ENCODE data around the gene SCLY.

The SCLY gene

DNA sequence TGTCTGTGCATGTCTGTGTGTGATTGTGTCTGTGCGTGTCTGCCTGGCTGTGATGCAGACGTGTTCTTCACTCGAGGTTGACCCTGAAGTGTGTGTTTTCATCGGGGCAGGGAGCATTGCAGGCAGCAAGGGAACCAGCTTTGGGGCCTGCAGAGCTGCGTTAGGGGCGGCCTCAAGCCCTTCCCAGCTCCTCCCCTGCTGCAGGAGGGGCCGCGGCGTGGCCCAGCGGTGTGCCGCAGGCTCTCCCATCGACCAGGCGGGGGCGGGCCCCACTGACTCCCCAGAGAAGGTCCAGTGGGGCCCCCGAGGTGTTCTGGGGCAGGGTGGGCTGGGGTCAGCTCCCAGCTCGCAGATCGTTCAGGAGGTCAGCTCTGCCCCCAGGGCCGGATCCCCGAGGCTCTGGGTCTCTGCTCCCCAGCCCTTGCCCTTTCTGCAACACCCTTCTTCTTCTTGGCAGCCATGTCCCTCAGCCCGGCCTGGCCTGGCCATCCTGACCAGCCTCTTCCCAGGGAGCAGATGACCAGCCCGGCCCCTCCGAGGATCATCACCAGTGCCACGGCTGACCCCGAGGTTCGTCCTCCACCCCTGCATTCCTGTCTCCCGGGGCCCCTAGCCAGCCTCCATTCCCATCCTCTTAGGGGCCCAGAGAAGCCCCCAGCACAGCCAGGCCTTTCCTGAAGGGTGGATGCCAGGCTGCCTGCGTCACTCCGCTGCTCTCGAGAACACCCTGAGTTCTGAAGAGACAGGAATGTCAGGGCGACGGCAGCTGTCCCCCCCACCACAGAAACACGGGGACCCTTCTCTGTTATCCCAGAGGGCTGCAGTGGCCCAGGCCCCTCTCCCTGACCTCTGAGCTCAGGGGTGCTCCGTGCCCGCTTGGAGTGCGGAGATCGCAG is 66.6 kb downstream of the SCLY start:
- peak; percentile 81 for DNase-seq (ENCODE audit: low spot score)

DNA sequence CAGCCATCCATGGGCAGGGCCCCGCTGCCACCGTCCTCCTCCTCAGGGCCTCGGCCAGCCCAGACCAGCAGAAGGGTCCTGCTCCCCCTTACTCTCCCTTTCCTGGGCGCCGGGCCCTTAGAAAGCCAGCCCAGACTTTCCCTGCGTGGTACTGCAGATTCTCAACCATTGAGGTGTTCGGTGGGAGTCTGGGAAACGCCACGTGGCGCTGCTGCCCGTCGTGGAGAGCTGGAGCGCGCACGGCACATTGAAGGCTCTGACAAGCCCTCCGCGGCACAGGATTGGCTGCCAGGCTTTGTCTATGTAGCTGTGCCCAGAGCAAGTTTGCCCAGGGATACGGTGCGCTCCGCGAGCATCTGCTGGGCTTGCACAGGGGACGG is 67.2 kb downstream of the SCLY start:
- no peak for DNase-seq (ENCODE audit: low spot score)

DNA sequence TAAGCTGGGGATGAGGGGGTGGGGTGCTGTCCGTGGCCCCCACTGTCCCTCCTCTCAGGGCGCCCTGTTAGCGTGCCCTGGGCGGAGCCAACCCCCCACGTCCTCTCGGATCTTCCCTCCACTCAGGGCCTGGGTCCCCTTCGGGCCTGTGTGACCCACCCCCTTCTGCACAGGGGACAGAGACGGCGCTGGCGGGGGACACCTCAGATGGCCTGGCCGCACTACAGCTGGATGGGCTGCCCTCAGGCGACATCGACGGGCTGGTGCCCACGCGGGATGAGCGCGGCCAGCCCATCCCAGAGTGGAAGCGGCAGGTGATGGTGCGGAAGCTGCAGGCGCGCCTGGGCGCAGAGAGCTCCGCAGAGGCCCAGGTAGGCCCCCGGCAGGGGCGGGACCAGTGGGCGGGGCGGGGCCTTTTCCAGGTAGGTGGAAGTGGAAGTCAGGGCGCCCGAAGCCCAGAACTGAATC is 67.8 kb downstream of the SCLY start:
- no peak for DNase-seq (ENCODE audit: low spot score)

DNA sequence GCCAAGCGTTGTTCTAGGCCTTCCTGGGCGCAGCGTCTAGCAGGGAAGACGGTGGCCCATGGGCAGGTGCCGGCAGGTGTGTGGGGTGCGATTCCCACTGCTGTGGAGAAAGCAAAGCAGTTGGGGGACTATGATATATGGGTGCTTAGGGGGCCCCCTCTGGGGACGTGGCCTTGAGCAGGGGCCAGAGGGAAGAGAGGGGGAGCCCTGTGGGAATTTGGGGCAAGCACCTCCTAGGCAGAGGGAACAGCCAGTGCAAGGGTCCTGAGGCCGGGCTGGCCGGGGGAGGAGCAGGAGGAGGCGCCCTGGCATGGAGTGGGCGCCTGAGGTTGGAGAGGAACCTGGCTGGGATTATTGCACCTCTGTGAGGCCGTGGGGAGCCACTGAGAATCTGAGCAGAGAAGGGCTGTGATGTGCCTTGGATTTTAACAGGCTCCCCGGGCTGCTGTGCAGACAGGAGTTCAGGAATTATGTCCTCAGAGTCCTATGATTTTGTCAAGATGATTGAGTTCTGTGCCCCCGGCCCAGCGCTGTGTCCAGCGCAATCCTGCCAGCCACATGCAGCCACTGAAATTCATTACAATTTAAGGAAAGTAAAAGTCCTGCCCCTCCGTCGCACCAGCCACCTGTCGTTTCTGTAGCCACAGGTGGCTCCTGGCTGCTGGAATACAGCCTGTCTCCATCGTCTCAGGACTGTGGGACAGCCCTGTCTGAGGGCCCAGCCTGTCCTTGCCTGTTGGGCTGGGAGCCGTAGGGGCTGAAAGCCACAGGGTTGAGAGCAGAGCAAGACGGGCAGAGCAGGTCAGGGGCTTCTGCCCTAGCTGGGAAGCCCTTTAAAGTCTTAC is 68.6 kb downstream of the SCLY start:
- DNase-seq (ENCODE audit: low spot score): no peak

DNA sequence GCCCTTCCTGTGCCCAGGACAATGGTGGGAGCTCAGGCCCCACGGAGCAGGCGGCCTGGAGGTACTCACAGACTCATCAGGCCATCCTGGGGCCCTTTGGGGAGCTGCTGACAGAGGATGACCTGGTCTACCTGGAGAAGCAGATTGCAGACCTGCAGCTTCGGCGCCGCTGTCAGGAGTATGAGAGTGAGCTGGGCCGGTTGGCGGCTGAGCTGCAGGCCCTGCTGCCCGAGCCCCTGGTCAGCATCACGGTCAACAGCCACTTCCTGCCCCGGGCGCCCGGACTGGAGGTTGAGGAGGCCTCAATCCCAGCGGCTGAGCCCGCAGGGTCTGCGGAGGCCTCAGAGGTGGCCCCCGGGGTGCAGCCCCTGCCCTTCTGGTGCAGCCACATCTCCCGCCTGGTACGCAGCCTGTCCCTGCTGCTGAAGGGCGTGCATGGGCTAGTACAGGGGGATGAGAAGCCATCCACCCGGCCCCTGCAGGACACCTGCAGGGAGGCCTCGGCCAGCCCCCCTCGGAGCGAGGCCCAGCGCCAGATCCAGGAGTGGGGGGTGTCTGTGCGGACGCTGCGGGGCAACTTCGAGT is 69.4 kb downstream of the SCLY start:
- no peak for DNase-seq (ENCODE audit: low spot score)

DNA sequence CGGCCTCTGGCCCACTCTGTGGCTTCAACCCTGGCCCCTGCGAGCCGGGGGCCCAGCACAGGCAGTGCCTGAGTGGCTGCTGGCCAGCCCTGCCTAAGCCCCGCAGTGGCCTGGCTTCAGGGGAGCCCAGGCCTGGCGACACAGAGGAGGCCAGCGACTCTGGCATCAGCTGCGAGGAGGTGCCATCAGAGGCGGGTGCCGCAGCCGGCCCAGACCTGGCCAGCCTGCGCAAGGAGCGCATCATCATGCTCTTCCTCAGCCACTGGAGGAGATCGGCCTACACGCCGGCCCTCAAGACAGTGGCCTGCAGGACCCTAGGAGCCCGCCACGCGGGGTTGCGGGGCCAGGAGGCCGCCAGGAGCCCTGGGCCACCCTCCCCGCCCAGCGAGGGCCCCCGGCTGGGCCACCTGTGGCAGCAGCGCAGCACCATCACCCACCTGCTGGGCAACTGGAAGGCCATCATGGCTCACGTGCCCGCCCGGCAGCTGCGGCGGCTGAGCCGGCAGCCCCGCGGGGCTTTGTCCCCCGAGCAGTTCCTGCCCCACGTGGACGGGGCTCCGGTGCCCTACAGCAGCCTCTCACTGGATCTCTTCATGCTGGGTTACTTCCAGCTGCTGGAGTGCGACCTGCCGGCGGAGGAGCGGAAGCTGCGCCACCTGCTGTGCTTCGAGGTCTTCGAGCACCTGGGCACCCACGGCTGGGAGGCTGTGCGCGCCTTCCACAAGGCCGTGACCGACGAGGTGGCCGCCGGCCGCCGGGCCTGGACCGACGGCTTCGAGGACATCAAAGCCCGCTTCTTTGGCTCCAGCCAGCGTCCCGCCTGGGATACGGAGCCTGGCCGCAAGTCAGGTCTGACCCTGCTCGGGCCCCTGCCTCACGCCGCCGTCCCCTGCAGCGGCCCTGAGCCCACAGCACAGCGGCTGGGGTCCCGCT is 70.2 kb downstream of the SCLY start:
- no peak for DNase-seq (ENCODE audit: low spot score)

DNA sequence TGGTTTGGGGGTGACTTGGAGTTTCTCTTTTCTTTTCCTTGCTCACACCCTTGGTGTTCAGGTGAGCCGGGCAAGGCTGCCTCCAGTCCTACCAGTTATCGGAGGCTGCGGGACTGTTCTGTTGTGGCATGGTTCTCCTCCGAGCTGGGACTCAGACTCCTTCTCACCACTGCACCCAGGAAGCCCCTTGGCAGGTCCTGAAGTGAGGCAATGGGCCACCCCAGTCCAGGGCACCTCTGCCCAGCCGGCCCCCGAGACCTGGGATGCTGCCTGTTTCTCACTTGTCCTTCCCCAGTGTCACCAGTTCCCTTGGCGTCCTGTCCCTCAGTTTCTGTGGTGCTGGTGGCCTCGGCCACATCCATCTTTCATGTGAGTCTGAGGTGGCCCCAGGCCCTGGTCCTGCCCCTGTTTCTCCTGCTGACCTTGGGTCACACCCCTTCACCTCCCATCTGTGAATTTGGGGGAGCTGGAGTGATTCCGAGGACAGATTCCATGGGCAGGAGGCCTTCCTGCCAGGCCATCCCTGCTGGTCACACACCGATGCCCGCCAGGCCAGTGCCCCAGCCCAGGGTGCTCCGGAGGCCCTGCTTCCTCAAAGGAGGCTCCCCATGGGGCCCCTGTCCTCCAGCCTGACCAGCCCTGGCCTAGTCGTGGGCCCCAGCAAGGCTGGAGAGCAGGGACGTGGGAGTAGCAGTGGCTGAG is 71.1 kb downstream of the SCLY start:
- no peak for DNase-seq (ENCODE audit: low spot score)

DNA sequence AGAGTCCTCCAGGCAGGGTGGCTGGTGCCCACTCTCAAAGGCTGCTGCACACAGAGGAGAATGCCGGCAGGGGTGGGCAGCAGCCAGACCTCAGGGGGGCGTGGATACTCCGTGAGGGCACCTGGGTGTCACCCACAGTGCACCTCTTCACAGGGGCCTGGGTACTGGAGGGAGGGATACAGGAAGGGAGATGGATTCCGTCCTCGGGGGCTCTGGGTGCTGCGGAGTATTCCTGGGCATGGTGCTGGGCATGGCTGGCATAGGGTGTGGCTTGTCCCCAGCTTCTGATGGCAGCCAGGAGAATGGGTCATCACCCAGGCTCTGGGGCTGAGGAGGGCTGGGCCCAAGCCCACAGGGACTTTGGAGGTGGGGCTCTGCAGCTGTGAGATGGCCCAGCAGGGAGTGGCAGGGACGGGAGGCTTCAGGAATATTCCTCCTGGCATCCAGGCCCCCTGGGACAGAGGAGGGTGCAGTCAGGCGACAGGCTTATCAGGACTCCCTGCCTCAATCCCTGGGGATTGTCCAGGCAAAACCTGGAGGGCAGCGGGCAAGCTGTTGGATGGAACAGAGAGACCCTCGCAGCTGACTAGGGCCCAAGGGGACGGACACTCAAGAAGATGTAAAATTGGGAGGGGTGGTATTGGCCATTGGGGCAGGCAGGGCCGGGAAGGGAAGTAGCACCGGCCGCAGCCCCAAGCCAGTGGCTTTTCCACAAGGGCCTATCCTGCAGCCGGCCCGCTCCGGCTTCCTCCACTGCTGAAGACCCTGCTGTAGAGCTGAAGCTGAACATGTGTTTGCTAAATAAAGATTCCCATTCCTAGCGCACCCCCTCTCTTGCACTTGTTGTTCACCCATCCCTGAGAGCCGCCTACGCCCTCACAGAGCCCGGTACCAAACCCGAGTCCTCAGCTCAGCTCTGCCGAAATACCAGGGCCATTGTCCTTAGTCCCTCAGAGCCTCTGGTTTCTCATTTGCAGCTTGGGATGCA is 72.0 kb downstream of the SCLY start:
- no peak for DNase-seq (ENCODE audit: low spot score)

DNA sequence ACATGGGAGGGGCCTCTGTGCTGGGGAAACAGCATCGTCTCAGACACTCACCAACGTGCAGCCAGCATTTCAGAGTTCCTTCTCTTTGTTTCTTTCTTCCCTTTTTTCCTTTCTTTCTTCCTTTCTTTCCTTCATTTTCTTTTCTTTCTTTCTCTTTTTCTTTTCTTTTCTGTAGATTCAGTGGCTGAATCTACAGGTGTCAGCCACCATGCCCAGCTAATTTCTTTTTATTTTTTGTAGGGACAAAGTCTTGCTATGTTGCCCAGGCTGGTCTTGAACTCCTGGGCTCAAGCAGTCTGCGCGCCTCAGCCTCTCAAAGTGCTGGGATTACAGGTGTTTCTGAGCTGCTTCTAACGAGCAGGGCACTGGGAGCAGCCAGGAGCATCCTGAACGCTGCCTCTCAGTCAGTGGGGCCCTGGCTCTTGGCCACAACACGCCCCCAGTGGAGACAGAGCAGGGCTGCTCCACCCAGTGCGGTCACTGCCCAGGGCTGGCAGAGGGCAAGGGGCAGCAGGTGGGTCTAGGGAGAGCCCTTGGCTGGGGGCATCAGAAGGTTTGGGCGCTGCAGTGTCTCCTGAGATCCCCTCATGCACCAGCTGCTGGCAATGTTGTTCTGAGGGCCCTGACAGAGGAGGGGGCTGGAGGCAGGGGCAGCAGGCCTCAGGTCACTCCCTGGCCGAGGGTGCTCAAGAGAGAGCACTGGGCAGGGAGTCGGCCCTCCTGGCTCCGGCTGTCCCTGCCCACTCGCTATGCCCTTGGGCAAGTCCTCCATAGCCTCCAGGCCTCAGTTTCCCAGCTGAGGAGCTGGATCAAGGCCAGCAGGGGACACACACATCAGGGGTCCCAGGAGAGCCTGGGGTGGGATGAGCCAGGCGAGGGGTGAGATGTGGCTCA is 72.9 kb downstream of the SCLY start:
- no peak for DNase-seq (ENCODE audit: low spot score)

DNA sequence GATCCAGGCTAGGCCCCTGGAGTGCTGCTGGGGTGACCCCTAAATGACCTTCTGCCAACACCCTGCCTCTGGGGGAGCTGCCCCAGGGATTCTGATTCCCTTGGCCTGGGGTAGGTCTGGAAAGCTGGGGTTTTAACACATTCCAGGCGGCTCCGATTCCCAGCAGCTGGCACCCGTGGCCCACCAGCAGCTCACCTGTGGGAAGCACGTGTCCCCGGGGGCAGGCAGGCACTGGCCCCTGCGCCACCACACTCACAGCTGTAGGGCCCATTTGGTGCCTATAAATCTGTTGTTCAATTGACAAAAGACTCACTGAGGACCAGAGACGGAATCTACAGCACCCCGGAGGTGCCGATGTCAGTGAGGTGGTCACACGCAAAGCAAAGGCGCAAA is 73.6 kb downstream of the SCLY start:
- no peak for DNase-seq (ENCODE audit: low spot score)

DNA sequence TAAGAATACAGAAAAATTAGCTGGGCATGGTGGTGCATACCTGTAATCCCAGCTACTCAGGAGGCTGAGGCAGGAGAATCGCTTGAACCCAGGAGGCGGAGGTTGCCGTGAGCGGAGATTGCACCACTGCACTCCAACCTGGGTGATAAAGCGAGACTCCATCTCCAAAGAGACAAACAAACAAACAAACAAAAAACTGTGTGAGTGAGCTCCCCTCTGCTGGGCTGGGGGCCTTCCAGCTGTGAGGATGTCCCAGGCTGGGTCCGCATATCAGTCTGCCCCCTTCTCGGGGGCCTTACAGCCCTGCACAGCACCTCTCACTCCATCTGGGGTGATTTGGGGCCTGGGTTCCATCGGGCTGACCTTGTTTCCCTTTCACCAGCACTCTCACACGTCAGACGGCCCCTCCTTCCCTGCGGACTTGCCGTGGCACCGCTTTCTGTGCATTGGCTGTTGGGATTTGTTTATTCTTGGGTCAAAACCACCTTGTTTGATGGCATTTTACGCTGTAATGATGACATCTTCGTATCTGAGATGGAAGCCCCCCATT is 74.9 kb downstream of the SCLY start:
- DNase-seq (ENCODE audit: low spot score): no peak

DNA sequence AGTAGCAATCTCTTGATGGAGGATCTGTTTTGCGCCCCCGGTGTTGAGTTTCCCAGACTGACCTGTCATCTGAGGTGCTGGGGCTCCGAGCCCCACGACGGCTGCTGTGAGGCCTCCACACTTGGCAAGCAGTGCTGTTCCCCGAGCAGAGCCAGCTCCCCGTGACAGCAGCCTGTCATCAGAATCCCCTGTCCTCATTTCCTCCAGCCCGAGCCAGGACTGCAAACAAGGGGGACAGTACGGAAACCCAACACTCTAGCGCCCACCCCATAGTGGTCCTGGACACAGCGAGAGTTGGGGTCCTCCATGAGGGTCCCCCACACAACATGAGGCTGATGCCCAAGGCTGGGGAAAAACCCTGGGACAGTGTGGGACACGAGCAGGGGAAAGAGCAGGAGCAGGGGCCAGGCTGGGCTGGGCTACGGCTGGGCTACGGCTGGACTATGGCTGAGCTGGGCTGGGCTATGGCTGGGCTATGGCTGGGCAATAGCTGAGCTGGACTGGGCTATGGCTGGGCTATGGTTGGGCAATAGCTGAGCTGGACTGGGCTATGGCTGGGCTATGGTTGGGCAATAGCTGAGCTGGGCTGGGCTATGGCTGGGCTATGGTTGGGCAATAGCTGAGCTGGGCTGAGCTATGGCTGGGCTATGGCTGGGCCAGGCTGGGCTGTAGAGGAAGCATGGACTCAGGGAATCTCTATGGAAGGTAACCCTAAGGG is 76.2 kb downstream of the SCLY start:
- DNase-seq (ENCODE audit: low spot score): peak; percentile 74

DNA sequence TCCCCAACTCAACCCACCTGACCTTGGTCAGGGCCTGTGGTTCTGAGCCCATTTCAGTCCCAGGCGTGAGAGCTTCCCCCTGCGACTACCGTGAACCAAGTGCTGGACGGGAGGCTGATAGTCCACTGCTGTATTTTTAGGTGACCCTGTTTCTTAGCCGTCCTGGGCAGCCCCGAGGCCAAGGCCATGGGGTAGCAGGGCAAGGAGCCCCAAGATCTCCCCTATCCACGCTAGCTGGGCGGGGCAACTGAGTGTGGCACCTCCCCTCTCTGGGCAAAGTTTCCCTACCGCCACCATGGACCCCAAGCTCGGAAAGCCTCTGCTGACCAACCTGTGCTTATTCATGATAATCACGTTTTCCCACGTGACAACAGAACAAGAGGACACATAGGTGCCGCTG is 77.1 kb downstream of the SCLY start:
- no peak for DNase-seq (ENCODE audit: low spot score)

DNA sequence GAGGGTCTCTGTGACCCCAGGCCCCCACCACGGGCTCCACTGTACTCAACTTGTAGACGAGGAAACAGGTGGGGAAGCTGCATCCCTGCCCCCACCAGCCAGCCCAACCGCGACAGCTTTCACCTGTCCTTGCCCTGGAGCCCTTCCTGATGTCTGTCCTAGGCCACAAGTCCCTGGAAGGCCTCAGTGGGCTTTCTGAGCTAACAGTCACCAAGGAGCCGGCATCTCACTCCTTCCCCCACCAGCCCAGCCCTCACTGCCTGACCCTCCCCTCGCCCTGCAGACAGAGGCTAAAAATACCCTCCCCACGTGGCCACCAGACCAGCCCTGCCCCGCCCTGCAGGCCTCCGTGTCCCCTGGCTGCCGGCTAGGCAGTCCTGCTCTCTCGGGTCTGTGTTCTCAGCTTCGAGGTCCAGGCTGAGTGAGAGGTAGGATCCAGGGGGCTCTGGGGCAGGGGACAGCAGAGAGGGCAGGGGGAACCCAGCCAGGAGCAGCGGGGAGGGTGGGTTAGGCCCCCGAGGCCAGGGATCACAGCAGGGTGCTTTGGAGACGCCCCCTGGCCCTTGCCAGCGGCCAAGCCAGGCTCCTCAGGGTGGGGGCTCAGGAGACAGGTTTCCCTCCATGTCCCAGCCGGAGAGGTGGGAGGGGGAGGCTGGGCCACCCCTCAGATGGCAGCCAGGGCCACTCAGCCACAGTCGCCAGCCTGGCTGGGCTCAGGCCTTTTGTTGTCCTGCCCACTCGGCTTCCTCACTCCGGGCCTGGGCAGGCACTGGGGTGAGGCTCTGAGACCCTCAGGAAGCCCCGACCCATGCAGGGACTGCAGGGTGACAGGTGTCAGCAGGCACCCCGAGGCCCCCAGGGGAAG is 77.8 kb downstream of the SCLY start, which contains the start of gene KLHL30:
KLHL30 (plus strand) TSS at position 338 of the 865 bp plus-strand sequence. CDS start 2,087 bp downstream, outside the sequence.
- DNase-seq (ENCODE audit: low spot score): no peak

DNA sequence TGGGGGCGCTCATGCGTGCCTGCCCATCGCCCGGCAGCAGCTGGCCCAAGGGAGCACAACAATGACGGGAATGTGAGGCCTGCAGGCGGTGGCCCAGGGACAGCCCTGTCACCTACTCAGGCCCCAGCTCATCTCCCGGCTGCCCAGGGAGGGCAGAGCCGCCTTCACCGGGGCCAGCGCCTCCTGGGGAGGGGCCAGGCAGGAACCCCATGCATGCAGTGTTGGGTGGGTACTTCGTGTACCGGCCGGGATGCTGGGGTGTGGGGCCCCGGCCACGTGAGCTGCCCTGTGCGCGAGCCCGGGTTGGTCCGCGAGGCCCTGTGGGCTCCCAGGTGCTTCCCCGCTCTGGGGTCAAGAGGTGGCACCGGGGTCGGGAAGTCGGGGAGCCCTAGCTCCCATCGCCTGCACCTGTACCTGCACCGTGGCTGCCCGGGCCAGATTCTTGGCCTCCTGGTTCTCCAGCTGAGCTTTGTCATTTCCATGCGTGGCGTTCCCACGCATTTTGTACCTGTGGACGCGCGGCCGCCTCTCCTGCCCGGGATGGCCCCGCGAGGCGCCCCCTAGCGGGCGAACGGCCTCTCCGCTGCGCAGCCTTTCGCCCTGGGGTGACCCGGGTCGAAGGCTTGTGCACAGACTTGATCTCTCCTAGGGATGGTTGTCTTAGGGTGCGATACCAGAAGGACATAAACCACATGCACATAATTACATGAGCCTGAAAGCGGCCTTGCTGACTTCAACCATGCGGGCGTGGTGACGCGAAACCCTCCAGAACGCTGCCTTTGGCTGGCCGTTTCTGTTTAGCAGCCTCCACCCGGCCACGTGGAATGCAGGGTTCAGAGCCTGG is 78.6 kb downstream of the SCLY start:
- DNase-seq (ENCODE audit: low spot score): no peak

DNA sequence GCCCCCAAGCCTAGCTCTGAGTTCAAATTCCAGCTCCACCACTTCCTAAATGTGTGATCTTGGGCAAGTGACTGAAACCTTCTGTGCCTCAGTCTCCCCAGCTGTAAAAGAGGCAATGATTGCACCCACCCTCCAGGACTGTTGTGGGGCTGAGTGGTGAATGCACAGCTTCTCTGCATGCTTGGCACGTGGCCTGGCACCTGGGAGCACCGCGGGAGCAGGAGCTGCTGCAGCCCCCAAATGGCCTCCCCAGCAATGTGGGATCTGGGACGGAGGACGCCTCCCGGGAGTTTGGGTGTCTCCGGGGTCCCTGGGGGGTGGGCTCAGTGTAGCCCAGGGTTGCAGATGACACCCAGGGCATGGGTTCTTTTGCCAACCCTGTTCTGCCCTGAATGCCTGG is 79.2 kb downstream of the SCLY start:
- no peak for DNase-seq (ENCODE audit: low spot score)
